GM19035 (cell line): ENCODE results near the gene AFF3.

Experiments used
- ATAC-seq: cut with Tn5 transposase; IDR thresholded peaks from one replicate; pipeline ENCODE4 v1.9.1; 2021; ENCODE audit not compliant: unreplicated experiment

AFF3 gene

DNA sequence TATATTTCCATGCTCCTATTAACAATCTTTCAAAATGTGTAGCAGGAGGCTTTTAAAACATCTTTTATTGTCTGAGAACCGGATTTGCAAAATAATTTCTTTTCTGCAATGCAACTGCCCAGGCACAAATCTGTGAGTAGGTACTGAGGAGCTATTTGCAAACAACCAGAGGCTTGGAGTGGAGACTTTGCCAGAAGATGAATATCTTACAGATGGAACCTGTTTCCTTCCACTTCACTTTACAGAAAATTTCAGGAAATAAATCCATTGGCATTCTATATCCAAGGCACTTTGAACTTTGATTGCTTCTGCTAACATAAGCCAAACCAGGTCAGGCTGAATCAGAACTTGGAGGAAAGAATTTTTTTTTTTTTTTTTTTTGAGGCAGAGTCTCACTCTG is 415.2 kb downstream of the AFF3 start:
- ATAC-seq = no peak

DNA sequence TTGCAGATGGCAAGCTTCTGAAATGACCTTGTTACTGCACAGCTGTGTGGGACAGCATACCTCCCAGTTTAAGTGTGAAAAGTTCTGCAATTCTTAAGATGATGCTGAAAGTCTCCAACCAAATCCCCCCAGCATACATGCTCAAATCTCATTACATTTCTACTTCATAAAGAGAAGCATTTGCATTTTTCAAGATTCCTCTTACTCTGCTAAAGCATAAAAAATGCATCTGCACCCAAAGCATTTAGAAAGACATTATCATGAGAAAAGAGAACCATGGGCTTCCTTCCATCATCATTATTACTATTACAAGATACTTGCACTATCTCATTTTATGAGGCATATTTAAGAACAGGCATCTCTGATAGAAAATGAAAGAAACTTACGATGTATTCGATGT is 415.7 kb downstream of the AFF3 start:
- no peak for ATAC-seq

DNA sequence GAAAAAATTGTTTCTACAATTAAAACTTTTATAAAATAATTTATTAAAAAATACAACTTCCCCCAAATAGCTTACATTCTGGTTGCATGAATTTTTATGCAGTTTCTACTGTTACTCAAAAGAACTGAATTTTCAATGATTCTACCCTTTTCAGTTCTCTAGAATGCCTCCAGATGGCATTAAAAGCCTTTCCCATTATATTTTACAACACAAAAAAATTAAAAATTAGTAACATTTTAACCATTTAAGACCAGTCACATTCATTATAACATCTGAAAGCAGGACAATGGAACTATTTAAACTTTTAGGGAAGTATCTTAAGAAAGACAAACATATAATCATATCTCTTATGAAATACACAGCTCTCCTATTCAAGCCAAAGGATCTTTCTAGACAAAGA is 416.6 kb downstream of the AFF3 start:
- ATAC-seq = no peak

DNA sequence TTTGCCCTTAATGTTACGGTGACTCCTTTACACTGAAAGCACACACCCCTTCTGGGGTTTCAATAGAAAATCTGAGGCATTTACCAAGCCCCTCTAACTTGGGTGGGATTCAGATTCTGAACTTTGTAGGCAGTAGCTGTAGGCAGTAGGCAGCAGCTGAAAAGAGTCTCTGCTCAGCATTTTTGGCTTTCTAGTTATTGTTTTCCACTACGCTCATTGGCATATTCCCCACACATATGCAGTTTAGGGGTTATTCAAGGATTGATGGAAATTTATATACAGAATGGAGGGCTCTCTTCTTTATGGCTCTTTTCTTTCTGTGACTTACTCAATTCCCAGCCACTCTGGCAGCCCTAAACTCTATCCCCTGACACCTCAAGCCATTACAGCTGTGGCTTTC is 419.9 kb downstream of the AFF3 start:
- ATAC-seq = no peak

DNA sequence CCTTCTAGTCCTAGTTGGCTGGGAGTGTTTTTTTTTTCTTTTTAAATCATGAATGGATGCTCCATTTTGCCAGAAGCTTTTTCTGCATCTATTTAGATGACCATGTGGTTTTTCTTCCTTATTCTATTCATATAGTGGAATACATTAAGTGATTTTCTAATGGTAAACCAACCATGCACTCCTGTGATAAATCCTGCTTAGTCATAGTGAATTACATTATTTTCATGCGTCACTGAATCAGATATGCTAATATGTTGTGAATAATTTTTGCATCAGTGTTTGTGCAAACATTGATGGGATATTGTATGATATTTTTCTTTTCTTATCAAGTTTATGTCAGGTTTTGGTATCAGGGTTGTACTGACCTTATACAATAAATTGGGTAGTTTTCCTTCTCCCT is 423.3 kb downstream of the AFF3 start:
- no peak for ATAC-seq

DNA sequence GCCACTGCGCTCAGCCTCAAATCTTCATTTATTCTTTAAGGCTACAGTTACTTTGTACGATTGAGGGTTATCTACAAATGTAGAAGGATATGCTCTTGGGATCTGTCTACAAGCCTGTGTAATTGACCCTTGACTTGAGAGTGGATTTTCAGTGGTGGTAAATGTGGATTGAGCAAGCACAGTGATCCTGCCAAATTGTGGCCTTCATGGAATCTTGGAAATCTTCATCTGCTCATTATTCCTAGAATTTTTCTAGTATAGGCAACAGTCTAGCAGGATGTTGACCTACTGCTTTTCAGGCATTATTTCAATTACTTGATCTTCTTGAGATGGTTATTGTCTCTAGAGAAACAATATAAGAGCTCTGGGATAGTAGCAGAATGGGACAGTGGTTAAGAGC is 426.4 kb downstream of the AFF3 start:
- no peak for ATAC-seq

DNA sequence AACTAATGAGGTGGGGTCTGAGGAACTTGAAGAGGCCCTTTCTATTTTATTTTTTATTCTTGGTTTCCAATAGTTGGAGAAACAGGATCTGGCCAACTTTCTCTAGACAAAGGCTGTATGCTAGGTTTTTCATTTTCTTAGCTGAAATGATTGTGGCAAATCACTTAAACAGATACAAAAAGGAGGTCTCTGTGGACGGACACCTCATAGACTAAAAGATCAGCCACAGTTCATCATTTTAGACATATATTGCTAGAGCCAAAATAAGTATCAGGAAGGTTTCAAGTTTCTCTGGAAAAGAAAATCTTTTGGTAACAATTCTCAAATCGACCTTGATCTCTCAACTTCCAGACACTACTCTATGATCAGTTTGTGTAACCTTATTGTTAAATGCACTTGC is 428.0 kb downstream of the AFF3 start:
- no peak for ATAC-seq

DNA sequence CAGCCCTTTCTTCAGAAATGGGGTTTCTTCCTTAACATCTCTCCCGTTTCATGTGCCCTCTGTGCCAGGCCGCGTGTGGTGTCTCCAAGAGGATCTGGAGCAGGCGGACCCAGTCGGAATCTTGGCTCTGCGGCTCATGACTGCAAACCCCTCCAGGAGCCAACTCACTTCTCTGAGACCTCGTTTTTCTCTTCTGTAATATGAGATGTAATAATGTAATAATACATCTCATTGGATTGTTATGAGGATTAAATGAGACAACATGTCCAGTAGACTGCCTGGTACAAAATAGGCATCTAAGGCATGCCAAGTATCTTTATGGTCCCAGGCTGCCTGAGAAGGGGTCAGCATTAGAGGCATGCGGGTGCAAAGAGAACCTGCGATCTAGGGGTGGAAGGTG is 431.2 kb downstream of the AFF3 start:
- no peak for ATAC-seq

DNA sequence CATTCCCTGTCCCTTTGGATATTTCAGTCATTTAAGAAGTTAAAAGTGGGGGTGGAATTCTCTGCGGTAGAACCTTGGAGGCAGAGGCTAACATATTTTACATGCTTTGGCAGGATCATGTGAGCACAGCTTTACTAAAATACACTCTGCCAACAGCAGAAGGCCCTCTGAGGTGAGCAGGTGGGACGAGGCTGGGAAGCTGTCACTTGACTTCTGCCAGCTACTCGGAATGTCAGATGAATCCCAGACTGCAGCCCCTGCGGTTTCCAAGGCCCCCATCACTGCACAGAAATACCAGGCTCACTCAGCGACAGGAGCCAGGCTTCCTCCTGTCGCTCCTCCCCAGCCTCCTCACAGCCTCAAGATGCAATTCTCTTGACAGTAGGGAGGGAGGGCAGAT is 431.7 kb downstream of the AFF3 start:
- ATAC-seq = no peak

DNA sequence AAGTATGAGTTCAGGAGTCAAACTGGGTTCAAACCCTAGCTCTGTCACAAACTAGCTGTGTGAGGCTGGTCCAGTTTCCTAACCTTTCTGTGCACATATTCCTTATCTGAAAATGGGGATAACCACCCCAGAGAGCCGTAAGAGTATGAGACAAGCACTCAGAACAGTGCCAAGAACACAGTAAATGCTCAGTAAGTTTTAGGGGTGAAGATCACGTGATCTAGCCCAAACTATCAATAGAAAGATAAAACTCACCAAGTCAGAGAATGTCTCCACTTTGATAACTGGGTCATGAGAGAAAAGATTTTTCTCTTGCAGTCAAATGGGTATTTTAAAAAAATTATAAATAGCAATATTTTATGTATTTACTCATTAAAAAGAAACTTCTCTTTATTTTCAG is 433.2 kb downstream of the AFF3 start:
- no peak for ATAC-seq

DNA sequence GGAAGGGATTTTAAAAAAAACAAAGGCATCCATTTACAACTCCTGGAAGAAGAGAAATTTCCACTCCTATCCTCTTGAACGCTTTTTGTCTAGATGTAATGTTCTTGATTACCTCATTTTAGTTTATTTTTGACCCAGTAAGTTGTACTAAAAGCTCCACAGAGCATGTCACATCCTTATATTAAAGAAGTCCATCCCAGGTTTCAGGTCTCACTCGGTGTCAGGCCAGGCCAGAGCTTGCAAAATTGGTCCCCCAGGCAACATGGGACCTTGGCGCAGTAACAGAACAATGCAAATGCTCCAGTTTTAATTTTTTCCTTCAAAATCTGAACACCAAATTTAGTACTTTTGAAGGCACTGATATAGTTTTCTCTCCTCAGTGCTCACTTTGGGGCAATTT is 434.2 kb downstream of the AFF3 start:
- no peak for ATAC-seq

DNA sequence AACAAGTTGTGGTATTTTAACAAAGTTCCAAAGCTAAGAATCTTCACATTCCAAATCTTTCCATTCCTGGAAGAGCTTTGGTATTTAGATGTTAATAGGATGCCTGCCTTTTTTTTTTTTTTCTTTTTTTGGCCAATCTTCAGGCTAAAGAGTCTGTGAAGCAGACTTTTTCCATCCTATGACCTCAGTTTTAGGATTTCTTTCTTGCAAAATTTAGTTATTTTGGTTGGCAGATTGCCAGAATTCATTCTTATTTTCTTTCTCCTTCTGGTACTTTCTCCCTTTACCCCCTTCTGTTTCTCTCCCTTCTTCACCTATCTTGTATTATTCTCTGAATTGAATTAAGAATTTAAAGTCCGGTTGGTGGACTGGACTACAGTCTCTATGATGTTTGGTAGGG is 434.8 kb downstream of the AFF3 start:
- no peak for ATAC-seq

DNA sequence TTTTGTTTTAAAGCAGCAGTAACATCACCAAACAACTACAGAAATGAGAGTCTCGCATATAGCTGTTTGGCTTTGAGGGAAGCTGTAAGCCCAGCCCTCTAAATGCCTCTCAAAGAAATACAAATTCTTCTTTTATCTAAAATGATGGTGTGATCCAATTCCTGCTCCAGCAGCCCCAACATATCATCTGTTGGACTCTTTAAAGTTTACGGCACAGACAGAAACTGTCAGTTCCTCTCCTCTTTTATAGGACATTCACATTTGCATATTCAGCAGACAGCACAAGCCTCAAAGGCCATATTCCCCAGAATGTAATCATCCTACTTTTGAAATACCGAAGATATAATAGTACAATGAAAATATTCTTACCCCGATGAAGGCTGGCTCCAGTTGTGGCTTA is 435.7 kb downstream of the AFF3 start:
- no peak for ATAC-seq

DNA sequence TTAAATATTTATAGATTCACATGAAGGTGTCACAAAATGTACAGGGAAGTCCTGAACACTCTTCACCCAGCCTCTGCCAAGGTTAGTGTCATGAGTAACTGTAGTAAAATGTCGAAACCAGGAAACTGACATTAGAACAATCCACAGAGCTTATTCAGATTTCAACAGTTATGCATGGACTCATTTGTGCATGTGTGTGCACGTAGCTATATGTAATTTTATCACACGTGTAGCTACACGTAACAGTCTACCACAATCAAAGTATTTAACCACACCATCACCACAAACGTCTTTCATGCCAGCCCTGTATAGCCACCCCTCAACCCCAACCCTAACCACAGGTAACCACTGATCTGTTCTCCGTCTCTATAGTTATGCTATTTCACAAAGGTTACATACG is 440.9 kb downstream of the AFF3 start:
- ATAC-seq = no peak

DNA sequence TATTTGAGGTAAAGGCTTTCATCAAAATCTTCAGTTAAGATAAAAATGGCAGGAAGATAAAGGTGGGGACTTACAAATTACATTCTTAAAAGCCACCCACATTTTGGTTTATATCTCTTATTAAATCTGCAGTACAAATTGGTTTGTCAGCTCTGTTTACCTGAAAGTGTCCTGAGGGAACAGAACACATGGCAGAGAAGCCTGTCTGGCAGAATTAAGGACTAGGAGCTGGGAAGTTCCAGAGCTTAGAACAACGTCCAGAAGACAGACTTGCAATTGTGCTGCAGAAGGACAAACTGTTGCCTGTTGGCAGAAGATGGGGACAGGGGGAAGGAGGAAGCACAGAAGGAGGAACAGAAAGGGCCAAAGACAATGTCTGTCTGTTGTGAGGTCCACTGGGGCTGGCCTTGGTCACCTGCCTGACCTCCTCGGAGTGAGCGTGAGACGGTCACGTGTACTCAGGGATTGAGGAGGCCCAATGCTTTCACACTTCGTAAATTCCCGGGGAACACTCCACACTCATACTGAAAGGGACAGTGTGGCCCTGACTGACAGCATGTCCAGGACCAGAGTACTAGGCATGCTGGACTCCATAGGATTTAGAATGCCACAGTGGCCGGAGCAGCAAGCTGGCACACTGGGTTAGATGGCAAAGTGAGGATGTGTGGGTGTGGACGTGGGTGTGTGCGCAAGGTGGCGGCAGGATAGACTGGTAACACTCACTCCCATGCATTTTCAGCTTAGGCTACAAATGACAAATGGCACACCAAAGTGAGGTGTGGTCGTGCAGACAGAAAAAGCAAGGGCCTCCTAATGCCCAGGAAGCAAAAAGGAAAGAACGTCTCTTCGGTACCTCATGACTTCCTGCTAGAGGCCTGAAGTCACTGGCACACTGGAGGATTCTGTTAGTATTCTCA is 441.6 kb downstream of the AFF3 start:
- ATAC-seq = no peak

DNA sequence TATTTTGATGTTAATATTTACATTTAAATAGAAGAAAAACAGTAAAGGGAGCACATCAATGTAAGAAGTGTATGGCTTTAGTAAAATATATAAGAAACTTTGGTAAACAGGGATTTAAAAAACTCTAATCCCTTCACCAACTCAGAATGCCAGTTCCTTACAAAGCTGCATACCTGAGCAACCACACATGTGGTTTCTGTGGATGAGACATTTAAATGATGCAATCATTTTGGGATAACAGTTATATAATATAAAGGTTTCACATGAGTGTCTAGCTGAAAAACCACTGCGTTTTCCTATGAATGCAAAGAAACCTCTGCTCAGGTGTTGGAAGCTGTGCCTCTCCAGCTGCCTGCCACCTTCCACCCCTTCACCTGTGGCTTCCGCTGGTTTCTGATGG is 443.5 kb downstream of the AFF3 start:
- no peak for ATAC-seq

DNA sequence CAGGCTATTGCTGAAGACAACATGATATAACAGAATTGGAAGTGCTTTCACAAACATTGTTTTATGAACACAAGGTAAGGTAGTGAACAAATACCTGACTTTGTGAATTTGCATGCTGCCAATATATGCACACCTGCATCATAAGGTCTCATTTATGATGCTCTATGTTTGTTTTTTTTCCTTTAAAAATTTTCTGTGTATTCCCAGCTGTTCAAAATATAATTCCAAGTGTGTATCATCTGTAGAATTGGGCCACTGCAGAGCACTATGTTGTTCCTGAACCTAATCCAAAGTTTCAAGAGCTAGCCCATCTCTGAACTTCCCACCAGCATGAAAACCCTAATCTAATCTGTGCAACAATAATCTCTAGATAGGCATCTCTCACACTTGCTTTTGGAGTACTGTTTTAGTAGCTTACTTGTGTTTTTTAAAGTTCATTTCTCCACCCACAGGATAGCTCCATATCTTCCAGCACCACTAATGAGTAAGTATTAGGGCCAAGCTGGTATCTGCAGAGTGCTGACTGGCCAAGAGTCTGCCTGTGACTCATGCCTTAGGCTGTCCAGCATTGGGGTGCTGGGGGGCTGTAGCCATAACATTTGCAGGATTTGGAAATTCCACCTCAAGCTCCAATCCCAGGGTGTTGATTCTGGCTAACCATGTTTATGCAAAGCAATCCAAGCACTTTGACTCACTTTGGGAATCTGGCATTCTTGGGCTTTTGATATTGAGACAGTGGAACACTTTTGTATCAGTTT is 444.4 kb downstream of the AFF3 start:
- no peak for ATAC-seq

DNA sequence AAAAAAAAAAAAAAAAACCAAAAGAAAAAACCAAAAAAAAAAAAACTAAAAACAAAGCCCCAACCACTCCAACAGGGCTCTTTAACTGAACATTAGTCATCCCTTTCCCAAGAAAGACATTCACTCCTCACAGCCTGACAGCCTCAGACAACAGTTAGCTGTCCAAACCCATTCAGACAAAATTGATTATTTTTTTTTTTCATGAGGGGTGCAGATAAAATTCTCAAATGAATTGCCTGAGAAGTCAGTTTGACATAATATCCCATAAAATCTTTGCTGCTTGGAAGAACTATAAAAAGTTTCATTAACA is 446.5 kb downstream of the AFF3 start:
- no peak for ATAC-seq

DNA sequence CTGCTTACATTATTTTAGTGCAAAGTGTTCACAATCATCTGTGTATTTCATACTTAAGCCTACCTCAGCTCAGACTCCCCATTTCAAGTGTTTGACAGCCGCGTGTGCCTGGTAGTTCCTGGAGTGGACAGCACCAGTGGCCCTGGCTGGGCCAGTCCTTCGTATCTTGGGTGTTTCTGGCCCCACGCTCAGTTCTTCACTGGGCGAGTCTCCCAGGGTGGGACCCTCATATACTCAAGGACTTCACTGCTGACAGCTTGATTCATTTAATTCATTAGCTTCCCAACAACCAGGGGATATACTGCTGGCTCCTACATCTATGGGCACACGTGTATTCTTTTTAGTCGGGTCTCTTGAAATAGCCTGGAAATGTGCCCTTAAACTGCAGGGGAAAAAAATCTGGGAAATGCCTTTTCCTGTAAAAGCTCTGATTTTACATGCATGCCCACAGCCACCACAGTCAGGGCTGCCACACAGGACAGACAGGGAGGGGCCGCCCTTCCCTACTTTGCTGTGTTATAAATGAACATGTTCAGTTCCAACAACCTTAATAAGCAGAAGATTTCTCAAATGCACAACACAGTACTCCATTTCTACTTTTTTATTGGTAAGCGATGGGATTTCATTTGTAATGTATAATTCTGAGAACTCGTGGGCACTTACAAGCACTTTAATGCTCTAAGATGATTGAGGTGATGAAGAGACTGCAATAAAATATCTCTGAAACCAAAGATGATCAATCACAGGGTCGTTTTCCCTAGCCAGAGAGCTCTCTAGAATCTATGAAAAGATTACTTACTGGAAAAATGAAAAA is 447.1 kb downstream of the AFF3 start:
- no peak for ATAC-seq

DNA sequence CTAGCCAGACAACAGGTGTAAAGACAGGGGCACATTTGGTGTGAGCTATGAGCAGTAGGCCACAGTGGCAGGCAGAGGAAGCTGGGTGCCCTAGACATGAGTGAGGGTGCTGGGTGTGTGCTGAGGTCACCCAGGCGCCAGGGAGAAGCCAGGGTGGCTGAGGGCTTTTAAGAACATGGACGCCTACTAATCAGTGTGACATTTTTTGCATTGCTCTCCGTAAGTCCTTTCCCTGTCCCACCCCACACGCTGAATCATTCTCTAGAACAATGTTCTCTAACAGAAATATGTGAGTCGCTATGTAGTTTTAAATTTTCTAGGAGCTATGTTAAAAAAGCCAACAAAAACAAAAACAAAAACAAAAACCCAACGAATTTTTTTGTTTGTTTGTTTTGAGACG is 448.1 kb downstream of the AFF3 start:
- ATAC-seq = no peak

DNA sequence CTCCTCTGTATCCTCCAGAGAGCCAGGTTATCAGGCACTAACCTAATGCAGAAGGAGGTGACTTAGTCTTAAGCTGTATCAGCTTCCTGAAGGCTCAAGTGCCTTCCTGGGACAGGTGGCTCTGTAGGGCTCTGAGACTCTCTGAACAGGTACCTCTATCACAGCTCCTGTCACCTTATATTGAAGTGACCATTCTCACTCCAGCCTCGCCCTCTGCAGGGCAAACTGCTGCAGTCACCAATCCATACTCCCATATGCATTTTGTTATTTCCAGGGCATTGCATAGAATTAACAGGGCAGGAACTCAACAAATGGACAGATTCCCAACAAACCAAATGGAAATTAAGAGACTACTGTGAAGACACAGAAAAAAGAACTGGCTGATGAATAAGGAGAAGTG is 449.6 kb downstream of the AFF3 start:
- ATAC-seq = no peak

DNA sequence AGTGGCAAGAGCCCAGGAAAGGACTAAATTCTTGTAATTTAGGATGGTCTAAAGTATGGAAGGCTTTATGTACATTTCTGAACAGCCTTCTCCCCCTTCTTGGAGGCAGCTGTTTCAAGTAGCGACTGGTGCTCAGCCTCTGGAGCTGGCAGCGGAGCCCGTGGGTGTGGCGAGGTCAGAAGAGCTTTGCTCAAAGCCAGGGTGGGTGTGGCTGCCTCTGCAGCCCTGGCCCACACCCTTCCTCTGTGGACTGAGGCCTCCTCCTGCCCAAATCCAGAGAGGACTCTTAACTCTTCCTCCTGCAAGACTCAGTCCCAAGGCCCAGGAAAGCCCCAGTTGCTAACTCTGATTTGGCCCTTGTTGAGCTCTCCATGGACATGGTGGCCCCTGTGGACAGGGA is 450.5 kb downstream of the AFF3 start:
- no peak for ATAC-seq
